Forelimb muscle (tissue), 1 donor: ENCODE data around the gene YAE1. TPM values are rescaled to one million over a fixed set of nuclear protein-coding genes. Genes with fewer than 3 reads are reported as not detected.
A peak's percentile ranks its signal among the peaks of the same experiment; 100 is the strongest.
"Not testable (repeated sequence)": the region's sequence is repeated elsewhere in the genome, so short reads cannot be mapped to it uniquely, and the experiment has no call there.

ENCODE experiments used
- DNase-seq: peaks from one replicate; pipeline ENCODE4 v3.0.0-alpha.2; 2013; ENCODE audit warnings: low read depth
- polyA plus RNA-seq: library from polyadenylated mRNA; unstranded; fragments of 120-200 nt; gene quantifications from one replicate; pipeline ENCODE4 v1.2.1, GENCODE V29; 2013; ENCODE audit not compliant: insufficient read length

The YAE1 gene
- 23.2 TPM for polyA plus RNA-seq

GRCh38 chr7:39566023-39566921 lies at the start of gene YAE1:
Gene YAE1 (plus strand): TSS chr7:39566404. CDS start chr7:39566419, 15 bp downstream.
- DNase-seq, result peak; percentile 43

- DNase-seq, result no peak
These were observed 49.7 kb upstream of the YAE1 start for GRCh38 chr7:39516498-39516897.

GRCh38 chr7:39517240-39517639 lies 49.0 kb upstream of the YAE1 start:
- DNase-seq, result no peak

- no peak for DNase-seq
These were observed 40.3 kb upstream of the YAE1 start for GRCh38 chr7:39525926-39526325.

- DNase-seq, result no peak
These were observed 39.5 kb upstream of the YAE1 start for GRCh38 chr7:39526666-39527065.

GRCh38 chr7:39527296-39527695 lies 38.9 kb upstream of the YAE1 start:
- no peak for DNase-seq

- DNase-seq, result no peak
These were observed 38.3 kb upstream of the YAE1 start for GRCh38 chr7:39527951-39528350.

- no peak for DNase-seq
These were observed 37.4 kb upstream of the YAE1 start for GRCh38 chr7:39528849-39529248.

- DNase-seq, result no peak
These were observed 36.6 kb upstream of the YAE1 start for GRCh38 chr7:39529582-39529981.

- no peak for DNase-seq
These were observed 35.2 kb upstream of the YAE1 start for GRCh38 chr7:39530971-39531370.

- DNase-seq, result no peak
These were observed 34.4 kb upstream of the YAE1 start for GRCh38 chr7:39531818-39532217.

GRCh38 chr7:39532832-39533231 lies 33.4 kb upstream of the YAE1 start:
- DNase-seq, result no peak

- DNase-seq, result no peak
These were observed 31.6 kb upstream of the YAE1 start for GRCh38 chr7:39534599-39534998.

- no peak for DNase-seq
These were observed 31.1 kb upstream of the YAE1 start for GRCh38 chr7:39535064-39535463.

GRCh38 chr7:39535720-39536119 lies 30.5 kb upstream of the YAE1 start:
- no peak for DNase-seq

GRCh38 chr7:39536951-39537350 lies 29.3 kb upstream of the YAE1 start:
- no peak for DNase-seq

GRCh38 chr7:39539816-39540215 lies 26.4 kb upstream of the YAE1 start:
- no peak for DNase-seq

GRCh38 chr7:39540320-39540719 lies 25.9 kb upstream of the YAE1 start:
- DNase-seq, result no peak

- DNase-seq, result no peak
These were observed 24.7 kb upstream of the YAE1 start for GRCh38 chr7:39541511-39541910.

- not testable (repeated sequence) for DNase-seq
These were observed 21.4 kb upstream of the YAE1 start for GRCh38 chr7:39544774-39545173.

GRCh38 chr7:39547336-39547735 lies 18.9 kb upstream of the YAE1 start:
- no peak for DNase-seq

- no peak for DNase-seq
These were observed 15.8 kb upstream of the YAE1 start for GRCh38 chr7:39550411-39550810.

GRCh38 chr7:39553436-39553835 lies 12.8 kb upstream of the YAE1 start:
- DNase-seq, result no peak
